ENCODE measurements around the gene PLEKHA4.
A peak's percentile ranks its signal among the peaks of the same experiment; 100 is the strongest.
"Not testable (repeated sequence)": the region's sequence is repeated elsewhere in the genome, so short reads cannot be mapped to it uniquely, and the experiment has no call there.

Gene PLEKHA4

GRCh38 chr19:48876043-48876981, 7.9 kb upstream of the PLEKHA4 start:
- peaks cover 43% of the 10 kb centered on the region for H3K4me1 Mint-ChIP-seq (ENCODE audit: low read depth)
- peak overlapping the region; percentile 98 for H3K27ac Mint-ChIP-seq
- H3K9me3 Mint-ChIP-seq (ENCODE audit: low read depth); H3K27me3 Mint-ChIP-seq: not testable (repeated sequence)
- H3K4me3 Mint-ChIP-seq, result peak overlapping the region; percentile 99
- peaks cover 22% of the 10 kb centered on the region for H3K36me3 Mint-ChIP-seq

- H3K9me3 Mint-ChIP-seq (ENCODE audit: low read depth), result no peaks in the 10 kb centered on the region
- peaks cover 43% of the 10 kb centered on the region for H3K4me1 Mint-ChIP-seq (ENCODE audit: low read depth)
- H3K36me3 Mint-ChIP-seq, result peaks cover 22% of the 10 kb centered on the region
Measured at GRCh38 chr19:48874303-48875135, 6.1 kb upstream of the PLEKHA4 start.

GRCh38 chr19:48873476-48874302, 5.3 kb upstream of the PLEKHA4 start:
- H3K27me3 Mint-ChIP-seq, result no peaks in the 10 kb centered on the region
- peaks cover 42% of the 10 kb centered on the region for H3K4me1 Mint-ChIP-seq (ENCODE audit: low read depth)
- no peaks in the 10 kb centered on the region for H3K9me3 Mint-ChIP-seq (ENCODE audit: low read depth)
- peaks cover 22% of the 10 kb centered on the region for H3K36me3 Mint-ChIP-seq
- peak overlapping the region; percentile 99 for H3K4me3 Mint-ChIP-seq
- peak overlapping the region; percentile 98 for H3K27ac Mint-ChIP-seq

More at GRCh38 chr19:48874303-48875135, 6.1 kb upstream of the PLEKHA4 start:
- no peaks in the 10 kb centered on the region for H3K27me3 Mint-ChIP-seq
- H3K4me3 Mint-ChIP-seq, result peak overlapping the region; percentile 99
- H3K27ac Mint-ChIP-seq, result peak overlapping the region; percentile 98

GRCh38 chr19:48872884-48873475, 4.6 kb upstream of the PLEKHA4 start:
- H3K27me3 Mint-ChIP-seq, result no peaks in the 10 kb centered on the region

GRCh38 chr19:48872182-48872883, 3.9 kb upstream of the PLEKHA4 start, which contains the start of gene PPP1R15A:
Gene PPP1R15A, plus strand, starts transcription at chr19:48872421. Its CDS starts 813 bp downstream, at chr19:48873234.
- peaks cover 34% of the 10 kb centered on the region for H3K4me1 Mint-ChIP-seq (ENCODE audit: low read depth)

More at GRCh38 chr19:48872884-48873475, 4.6 kb upstream of the PLEKHA4 start:
- H3K36me3 Mint-ChIP-seq, result peaks cover 22% of the 10 kb centered on the region
- H3K4me1 Mint-ChIP-seq (ENCODE audit: low read depth), result peaks cover 37% of the 10 kb centered on the region
- peak overlapping the region; percentile 99 for H3K4me3 Mint-ChIP-seq
- peak overlapping the region; percentile 98 for H3K27ac Mint-ChIP-seq
- H3K9me3 Mint-ChIP-seq (ENCODE audit: low read depth), result no peaks in the 10 kb centered on the region

GRCh38 chr19:48871471-48872181, 3.2 kb upstream of the PLEKHA4 start:
- Mint-ChIP-seq H3K27ac (peak overlapping the region; percentile 98), H3K36me3 (peaks cover 20% of the 10 kb centered on the region), H3K4me1 (ENCODE audit: low read depth) (peaks cover 31% of the 10 kb centered on the region), H3K4me3 (peak overlapping the region; percentile 99)
- H3K9me3 Mint-ChIP-seq (ENCODE audit: low read depth); H3K27me3 Mint-ChIP-seq: not testable (repeated sequence)

More at GRCh38 chr19:48872182-48872883, 3.9 kb upstream of the PLEKHA4 start, which contains the start of gene PPP1R15A:
- peak within 1 kb of the TSS; percentile 98 for H3K27ac Mint-ChIP-seq
- H3K4me3 Mint-ChIP-seq, result peak within 1 kb of the TSS; percentile 99
- no peaks in the 10 kb centered on the region for H3K27me3 Mint-ChIP-seq
- H3K9me3 Mint-ChIP-seq (ENCODE audit: low read depth), result no peaks in the 10 kb centered on the region
- H3K36me3 Mint-ChIP-seq, result peaks cover 20% of the 10 kb centered on the region

GRCh38 chr19:48870048-48870447, 1.6 kb upstream of the PLEKHA4 start:
- Mint-ChIP-seq H3K9me3 (ENCODE audit: low read depth) (no peaks in the 10 kb centered on the region), H3K27ac (no peak overlapping the region), H3K36me3 (peaks cover 16% of the 10 kb centered on the region), H3K27me3 (no peaks in the 10 kb centered on the region), H3K4me1 (ENCODE audit: low read depth) (peaks cover 18% of the 10 kb centered on the region), H3K4me3 (no peak overlapping the region)

GRCh38 chr19:48867746-48868113, 687 bp downstream of the PLEKHA4 start:
- Mint-ChIP-seq H3K27me3 (no peaks in the 10 kb centered on the region), H3K36me3 (no peaks in the 10 kb centered on the region), H3K27ac (no peak overlapping the region), H3K4me1 (ENCODE audit: low read depth) (peaks cover 3% of the 10 kb centered on the region), H3K9me3 (ENCODE audit: low read depth) (no peaks in the 10 kb centered on the region), H3K4me3 (no peak overlapping the region)

GRCh38 chr19:48867123-48867745, 1.2 kb downstream of the PLEKHA4 start:
- Mint-ChIP-seq H3K36me3 (no peaks in the 10 kb centered on the region), H3K4me3 (no peak overlapping the region)

GRCh38 chr19:48866692-48867091, 1.7 kb downstream of the PLEKHA4 start:
- no peak overlapping the region for H3K27ac Mint-ChIP-seq
- no peaks in the 10 kb centered on the region for H3K4me1 Mint-ChIP-seq (ENCODE audit: low read depth)
- H3K36me3 Mint-ChIP-seq, result no peaks in the 10 kb centered on the region
- H3K9me3 Mint-ChIP-seq (ENCODE audit: low read depth), result no peaks in the 10 kb centered on the region
- H3K4me3 Mint-ChIP-seq, result no peak overlapping the region
- H3K27me3 Mint-ChIP-seq, result no peaks in the 10 kb centered on the region

More at GRCh38 chr19:48867123-48867745, 1.2 kb downstream of the PLEKHA4 start:
- Mint-ChIP-seq H3K4me1 (ENCODE audit: low read depth) (peaks cover 3% of the 10 kb centered on the region), H3K9me3 (ENCODE audit: low read depth) (no peaks in the 10 kb centered on the region), H3K27ac (no peak overlapping the region), H3K27me3 (no peaks in the 10 kb centered on the region)

- Mint-ChIP-seq H3K4me3 (no peak overlapping the region), H3K27me3 (no peaks in the 10 kb centered on the region), H3K27ac (no peak overlapping the region), H3K9me3 (ENCODE audit: low read depth) (no peaks in the 10 kb centered on the region), H3K36me3 (no peaks in the 10 kb centered on the region), H3K4me1 (ENCODE audit: low read depth) (peaks cover 7% of the 10 kb centered on the region)
Measured at GRCh38 chr19:48862827-48863226, 5.6 kb downstream of the PLEKHA4 start.

- Mint-ChIP-seq H3K4me3 (no peak overlapping the region), H3K9me3 (ENCODE audit: low read depth) (no peaks in the 10 kb centered on the region), H3K36me3 (no peaks in the 10 kb centered on the region), H3K27me3 (no peaks in the 10 kb centered on the region), H3K4me1 (ENCODE audit: low read depth) (peaks cover 7% of the 10 kb centered on the region), H3K27ac (no peak overlapping the region)
Measured at GRCh38 chr19:48861313-48861712, 7.1 kb downstream of the PLEKHA4 start.

Data from activated naive CD8-positive, alpha-beta T cell (primary cell).